Panc1 (cell line): ENCODE results near the gene RNF145. TPM values are rescaled to one million over a fixed set of nuclear protein-coding genes. Genes with fewer than 3 reads are reported as not detected.
"Not testable (repeated sequence)": the region's sequence is repeated elsewhere in the genome, so short reads cannot be mapped to it uniquely, and the experiment has no call there.

Experiments used
- ATAC-seq: fragments of 200-7000 bp; cut with Tn5 transposase; 2 replicates; pipeline ENCODE4 v1.9.1; 2020; ENCODE audit warnings: mild to moderate bottlenecking, moderate library complexity
- BruUV-seq: library from RNA; stranded (reverse); fragments of 400-500 nt; replicated peaks from 2 replicates; lab custom pipeline; 2021; lab: Mats Ljungman, UMichigan
- CTCF ChIA-PET: fragments of 300-600 bp; sonication (Branson Sonifier 250); formaldehyde crosslinking; loops from one replicate; lab custom pipeline; 2022; ENCODE audit warnings: antibody characterized with exemption; lab: Charles Lee
- POLR2A ChIA-PET: fragments of 300-600 bp; sonication (Branson Sonifier 250); formaldehyde crosslinking; loops from one replicate; lab custom pipeline; 2022; ENCODE audit warnings: antibody characterized with exemption; lab: Charles Lee
- DNase-seq: peaks from one replicate; pipeline ENCODE4 v3.0.0-alpha.2; 2010; ENCODE audit warnings: low read depth, low spot score
- H3K27ac ChIP-seq: 2 replicates; pipeline ENCODE4 v1.5.1; 2011; ENCODE audit warnings: mild to moderate bottlenecking, low read length, inconsistent platforms
- H3K27me3 ChIP-seq: fragments of 200-500 bp; sonication (Bioruptor generic); 2 replicates; pipeline ENCODE4 v1.6.0; 2014; ENCODE audit warnings: low read length, inconsistent platforms; ENCODE audit not compliant: control insufficient read depth, insufficient read depth
- H3K36me3 ChIP-seq: fragments of 200-500 bp; sonication (Bioruptor generic); 2 replicates; pipeline ENCODE4 v1.5.1; 2014; ENCODE audit warnings: inconsistent platforms, mild to moderate bottlenecking, low read length, moderate library complexity; ENCODE audit not compliant: control insufficient read depth, insufficient read depth
- H3K4me1 ChIP-seq: 2 replicates; pipeline ENCODE4 v1.5.1; 2011; ENCODE audit warnings: inconsistent platforms, mild to moderate bottlenecking, low read length, moderate library complexity; ENCODE audit not compliant: control insufficient read depth, insufficient read depth
- H3K4me3 ChIP-seq, 2 experiments: 2 replicates each; pipeline ENCODE4 v1.5.1; 2011 to 2012; ENCODE audit warnings: low read depth in 2 of 2, low read length in 2 of 2, mild to moderate bottlenecking in 2 of 2, inconsistent platforms in 1 of 2, moderate library complexity in 1 of 2
- H3K9me3 ChIP-seq: fragments of 200-500 bp; sonication (Bioruptor generic); 2 replicates; pipeline ENCODE4 v1.5.1; 2014; ENCODE audit warnings: low read depth, mild to moderate bottlenecking, inconsistent platforms, low read length, moderate library complexity; ENCODE audit not compliant: control insufficient read depth, insufficient read depth
- POLR2AphosphoS5 ChIP-seq: IDR thresholded peaks from 2 replicates; pipeline ENCODE4 v1.6.1; 2012; ENCODE audit warnings: mild to moderate bottlenecking, low read depth, low read length, moderate library complexity
- SIN3A ChIP-seq: IDR thresholded peaks from 2 replicates; pipeline ENCODE4 v1.6.1; 2012; ENCODE audit warnings: low read depth, mild to moderate bottlenecking, low read length, moderate library complexity, borderline replicate concordance; ENCODE audit not compliant: insufficient read depth
- TCF7L2 ChIP-seq: IDR thresholded peaks from 2 replicates; pipeline ENCODE4 v1.6.1; 2011; ENCODE audit warnings: mild to moderate bottlenecking, low read depth, low read length, inconsistent platforms
- in situ Hi-C: cut with HindIII; loops from 2 replicates; pipeline ENCODE4 v1.10.0; 2016; ENCODE audit warnings: low sequenced_read_pairs, low pct_unique_long_range_greater_than_20kb
- intact Hi-C: fragments of 100-400 bp; cut with micrococcal nuclease; formaldehyde crosslinking; loops from one replicate; pipeline ENCODE4 v1.10.0; 2022; ENCODE audit not compliant: unreplicated experiment
- total RNA-seq: library from RNA; stranded (reverse); gene quantifications from one replicate; pipeline ENCODE4 v1.2.1, GENCODE V29; 2021; ENCODE audit not compliant: unreplicated experiment
- TF ChIP-seq, protein P1 (sequence below): fragments of 450-650 bp; IDR thresholded peaks from 2 replicates; pipeline ENCODE4 v1.5.1; 2017; ENCODE audit warnings: mild to moderate bottlenecking
- TF ChIP-seq, protein P2 (sequence below), 2 experiments: IDR thresholded peaks; 2 replicates each; pipeline ENCODE4 v1.6.1; 2011 to 2012; ENCODE audit warnings: low read depth in 2 of 2, control low read depth in 1 of 2, low read length in 1 of 2, mild to moderate bottlenecking in 1 of 2, moderate library complexity in 1 of 2; ENCODE audit not compliant: insufficient read depth in 1 of 2

The RNF145 gene
- total RNA-seq, 1 experiment from 2014 or later = 81.8 TPM

- ATAC-seq = no peak
- in situ Hi-C loops (no loop called here), intact Hi-C loops (no loop called here)
- Histone ChIP-seq H3K36me3 (no peaks in the 10 kb centered on the region), H3K4me1 (peaks cover 6% of the 10 kb centered on the region; the same call in 1 of the 2 replicates), H3K9me3 (no peaks in the 10 kb centered on the region), H3K4me3 (no peak overlapping the region), H3K27ac (no peak overlapping the region), H3K27me3 (no peaks in the 10 kb centered on the region)
- BruUV-seq = no TSS peak
- CTCF ChIA-PET = no interaction called here
- POLR2A ChIA-PET = no interaction called here
- no peak for DNase-seq
- TF ChIP-seq POLR2AphosphoS5 (no peak), TCF7L2 (no peak), SIN3A (no peak)
- TF ChIP-seq, protein P1, sequence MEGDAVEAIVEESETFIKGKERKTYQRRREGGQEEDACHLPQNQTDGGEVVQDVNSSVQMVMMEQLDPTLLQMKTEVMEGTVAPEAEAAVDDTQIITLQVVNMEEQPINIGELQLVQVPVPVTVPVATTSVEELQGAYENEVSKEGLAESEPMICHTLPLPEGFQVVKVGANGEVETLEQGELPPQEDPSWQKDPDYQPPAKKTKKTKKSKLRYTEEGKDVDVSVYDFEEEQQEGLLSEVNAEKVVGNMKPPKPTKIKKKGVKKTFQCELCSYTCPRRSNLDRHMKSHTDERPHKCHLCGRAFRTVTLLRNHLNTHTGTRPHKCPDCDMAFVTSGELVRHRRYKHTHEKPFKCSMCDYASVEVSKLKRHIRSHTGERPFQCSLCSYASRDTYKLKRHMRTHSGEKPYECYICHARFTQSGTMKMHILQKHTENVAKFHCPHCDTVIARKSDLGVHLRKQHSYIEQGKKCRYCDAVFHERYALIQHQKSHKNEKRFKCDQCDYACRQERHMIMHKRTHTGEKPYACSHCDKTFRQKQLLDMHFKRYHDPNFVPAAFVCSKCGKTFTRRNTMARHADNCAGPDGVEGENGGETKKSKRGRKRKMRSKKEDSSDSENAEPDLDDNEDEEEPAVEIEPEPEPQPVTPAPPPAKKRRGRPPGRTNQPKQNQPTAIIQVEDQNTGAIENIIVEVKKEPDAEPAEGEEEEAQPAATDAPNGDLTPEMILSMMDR = no peak
- TF ChIP-seq, protein P2, sequence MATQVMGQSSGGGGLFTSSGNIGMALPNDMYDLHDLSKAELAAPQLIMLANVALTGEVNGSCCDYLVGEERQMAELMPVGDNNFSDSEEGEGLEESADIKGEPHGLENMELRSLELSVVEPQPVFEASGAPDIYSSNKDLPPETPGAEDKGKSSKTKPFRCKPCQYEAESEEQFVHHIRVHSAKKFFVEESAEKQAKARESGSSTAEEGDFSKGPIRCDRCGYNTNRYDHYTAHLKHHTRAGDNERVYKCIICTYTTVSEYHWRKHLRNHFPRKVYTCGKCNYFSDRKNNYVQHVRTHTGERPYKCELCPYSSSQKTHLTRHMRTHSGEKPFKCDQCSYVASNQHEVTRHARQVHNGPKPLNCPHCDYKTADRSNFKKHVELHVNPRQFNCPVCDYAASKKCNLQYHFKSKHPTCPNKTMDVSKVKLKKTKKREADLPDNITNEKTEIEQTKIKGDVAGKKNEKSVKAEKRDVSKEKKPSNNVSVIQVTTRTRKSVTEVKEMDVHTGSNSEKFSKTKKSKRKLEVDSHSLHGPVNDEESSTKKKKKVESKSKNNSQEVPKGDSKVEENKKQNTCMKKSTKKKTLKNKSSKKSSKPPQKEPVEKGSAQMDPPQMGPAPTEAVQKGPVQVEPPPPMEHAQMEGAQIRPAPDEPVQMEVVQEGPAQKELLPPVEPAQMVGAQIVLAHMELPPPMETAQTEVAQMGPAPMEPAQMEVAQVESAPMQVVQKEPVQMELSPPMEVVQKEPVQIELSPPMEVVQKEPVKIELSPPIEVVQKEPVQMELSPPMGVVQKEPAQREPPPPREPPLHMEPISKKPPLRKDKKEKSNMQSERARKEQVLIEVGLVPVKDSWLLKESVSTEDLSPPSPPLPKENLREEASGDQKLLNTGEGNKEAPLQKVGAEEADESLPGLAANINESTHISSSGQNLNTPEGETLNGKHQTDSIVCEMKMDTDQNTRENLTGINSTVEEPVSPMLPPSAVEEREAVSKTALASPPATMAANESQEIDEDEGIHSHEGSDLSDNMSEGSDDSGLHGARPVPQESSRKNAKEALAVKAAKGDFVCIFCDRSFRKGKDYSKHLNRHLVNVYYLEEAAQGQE (IDR thresholded peaks at IDR 0.05; ENCODE audit: insufficient read depth in 1 of 2, low read depth in 2 of 2, low read length in 1 of 2) = no peak
These were observed 32.7 kb upstream of the RNF145 start for GRCh38 chr5:159241946-159242552.

- intact Hi-C loops (no loop called here), in situ Hi-C loops (no loop called here)
- BruUV-seq = no TSS peak
- TF ChIP-seq SIN3A (no peak), TCF7L2 (no peak), POLR2AphosphoS5 (no peak)
- TF ChIP-seq, protein P1 = no peak
- TF ChIP-seq, protein P2 (IDR thresholded peaks at IDR 0.05; ENCODE audit: insufficient read depth in 1 of 2, low read depth in 2 of 2, low read length in 1 of 2) = no peak
- H3K27ac ChIP-seq = no peak overlapping the region
- ChIA-PET CTCF (no interaction called here), POLR2A (no interaction called here)
- peak; percentile 85 for DNase-seq
- no peak overlapping the region for H3K4me3 ChIP-seq
- no peaks in the 10 kb centered on the region for H3K27me3 ChIP-seq
- peaks cover 6% of the 10 kb centered on the region; the same call in 1 of the 2 replicates for H3K4me1 ChIP-seq
- H3K36me3 ChIP-seq = no peaks in the 10 kb centered on the region
- H3K9me3 ChIP-seq = no peaks in the 10 kb centered on the region
- peak; percentile 89 for ATAC-seq
These were observed 31.0 kb upstream of the RNF145 start for GRCh38 chr5:159240301-159240870.

DNA sequence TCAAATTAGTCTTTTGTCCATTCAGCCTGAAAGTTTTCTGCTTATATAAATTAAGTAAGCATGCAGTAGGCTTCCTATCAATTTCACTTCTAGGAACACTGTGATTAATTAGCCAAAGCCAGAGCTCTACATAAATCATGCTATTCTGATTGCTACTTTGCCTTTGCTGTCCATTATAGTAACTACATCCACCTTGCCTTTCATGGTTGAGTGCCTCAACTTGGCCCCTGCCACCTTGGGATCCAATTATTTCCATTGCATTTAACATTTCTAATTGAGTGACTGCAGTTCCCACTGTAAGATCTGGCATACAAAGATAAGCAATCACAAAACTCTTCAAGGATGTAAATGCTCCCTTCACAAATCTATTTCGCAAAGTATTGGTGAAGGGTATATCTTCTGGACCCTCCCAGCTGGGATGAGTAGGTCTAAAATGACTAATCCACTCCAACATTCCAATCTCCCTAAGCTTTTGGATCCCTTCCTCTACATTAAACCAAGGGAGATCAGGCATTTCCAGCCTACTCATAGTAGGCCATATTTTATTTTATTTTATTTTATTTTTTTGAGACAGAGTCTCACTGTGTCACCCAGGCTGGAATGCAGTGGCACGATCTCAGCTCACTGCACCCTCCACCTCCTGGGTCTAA is 26.6 kb upstream of the RNF145 start:
- H3K4me3 ChIP-seq, POLR2A ChIA-PET, in situ Hi-C loops, H3K27me3 ChIP-seq, H3K27ac ChIP-seq, intact Hi-C loops, H3K4me1 ChIP-seq, BruUV-seq, ATAC-seq, H3K36me3 ChIP-seq, H3K9me3 ChIP-seq, CTCF ChIA-PET, DNase-seq: not testable (repeated sequence)
